GM19043 (cell line): ENCODE data around the gene GBP3.
"Not testable (repeated sequence)": the region's sequence is repeated elsewhere in the genome, so short reads cannot be mapped to it uniquely, and the experiment has no call there.

Experiments used
- ATAC-seq: cut with Tn5 transposase; IDR thresholded peaks from one replicate; pipeline ENCODE4 v1.9.1; 2021; ENCODE audit warnings: low read depth; ENCODE audit not compliant: unreplicated experiment

Gene GBP3

DNA sequence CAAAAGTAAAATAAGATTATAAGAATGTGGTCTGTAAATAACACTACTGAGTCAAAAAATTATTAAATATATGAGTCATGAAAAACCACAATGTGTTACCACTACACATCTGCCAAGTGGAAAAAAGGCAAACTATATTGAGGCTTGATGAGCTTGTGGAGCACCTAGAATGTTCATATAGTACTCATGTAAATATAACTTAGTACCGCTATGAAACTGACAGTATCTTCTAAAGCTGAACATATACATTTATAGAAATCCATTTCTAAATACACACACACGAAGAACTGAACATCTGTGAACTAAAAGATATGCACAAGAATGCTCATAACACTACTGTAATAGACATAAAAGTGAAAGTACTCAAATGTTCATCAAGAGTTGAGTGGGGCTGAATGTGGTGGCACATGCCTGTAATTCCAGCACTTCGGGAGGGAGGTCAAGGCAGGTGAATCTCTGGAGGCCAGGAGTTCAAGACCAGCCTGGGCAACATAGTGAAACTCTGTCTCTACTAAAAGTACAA is 18.5 kb upstream of the GBP3 start:
- ATAC-seq, result peak; percentile 92

DNA sequence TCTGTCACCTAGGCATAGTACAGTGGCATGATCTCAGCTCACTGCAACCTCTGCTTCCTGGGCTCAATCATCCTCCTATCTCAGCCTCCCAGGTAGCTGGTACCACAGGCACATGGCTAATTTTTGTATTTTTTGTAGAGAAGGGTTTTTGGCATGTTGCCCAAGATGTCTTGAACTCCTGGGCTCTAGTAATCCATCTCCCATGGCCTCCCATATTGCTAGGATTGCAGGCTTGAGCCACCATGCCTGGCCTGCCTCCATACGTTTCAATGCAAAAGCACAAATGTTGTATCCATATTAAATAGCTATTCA is 17.6 kb upstream of the GBP3 start:
- no peak for ATAC-seq

DNA sequence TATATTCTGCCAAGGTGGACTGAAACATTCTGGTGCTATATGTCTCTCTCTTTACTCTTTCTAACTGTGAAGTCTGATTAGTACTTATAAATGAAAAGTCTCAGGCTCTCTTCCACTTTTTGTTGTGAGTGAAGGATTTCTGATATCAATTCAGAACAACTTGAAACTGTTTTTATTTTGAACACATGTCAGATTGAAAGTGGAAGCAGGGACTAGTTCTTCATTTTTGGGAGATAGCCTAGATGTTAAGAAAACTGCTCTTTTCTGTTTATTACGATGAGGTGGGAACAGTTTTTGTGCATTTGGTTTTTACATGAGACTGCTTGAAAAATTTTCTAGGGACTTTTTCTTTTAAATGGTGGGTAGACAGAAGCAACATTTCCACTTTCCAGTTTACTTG is 14.5 kb upstream of the GBP3 start:
- ATAC-seq, result no peak

DNA sequence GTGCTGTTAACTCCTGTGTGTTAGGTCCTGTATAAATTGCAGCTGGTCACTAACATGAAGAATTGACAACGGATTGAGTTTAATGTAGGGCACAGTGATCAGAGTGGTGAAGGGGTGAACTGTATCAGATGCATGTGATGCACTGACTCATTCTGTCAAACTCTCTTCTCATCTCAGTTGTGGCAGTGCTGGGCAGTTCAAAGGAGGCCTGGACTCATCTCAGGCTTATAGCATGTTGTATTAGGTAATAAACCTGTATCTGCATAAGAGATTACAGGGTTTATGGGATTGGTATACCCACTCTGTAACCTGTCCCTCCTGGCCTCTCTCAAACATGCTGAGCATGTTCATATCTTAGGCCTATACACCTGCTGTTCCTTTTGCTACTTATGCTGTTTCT is 12.4 kb upstream of the GBP3 start:
- ATAC-seq, result no peak

DNA sequence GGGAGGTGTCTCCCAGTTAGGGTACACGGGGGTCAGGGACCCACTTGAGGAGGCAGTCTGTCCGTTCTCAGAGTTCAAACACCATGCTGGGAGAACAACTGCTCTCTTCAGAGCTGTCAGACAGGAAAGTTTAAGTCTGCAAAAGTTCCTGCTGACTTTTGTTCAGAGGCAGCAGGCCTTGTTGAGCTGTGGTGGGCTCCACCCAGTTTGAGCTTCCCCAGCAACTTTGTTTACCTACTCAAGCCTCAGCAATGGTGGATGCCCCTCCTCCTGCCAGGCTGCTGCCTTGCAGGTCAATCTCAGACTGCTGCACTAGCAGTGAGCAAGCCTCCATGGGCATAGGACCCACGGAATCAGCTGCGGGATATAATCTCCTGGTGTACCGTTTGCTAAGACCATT is 11.3 kb upstream of the GBP3 start:
- not testable (repeated sequence) for ATAC-seq

DNA sequence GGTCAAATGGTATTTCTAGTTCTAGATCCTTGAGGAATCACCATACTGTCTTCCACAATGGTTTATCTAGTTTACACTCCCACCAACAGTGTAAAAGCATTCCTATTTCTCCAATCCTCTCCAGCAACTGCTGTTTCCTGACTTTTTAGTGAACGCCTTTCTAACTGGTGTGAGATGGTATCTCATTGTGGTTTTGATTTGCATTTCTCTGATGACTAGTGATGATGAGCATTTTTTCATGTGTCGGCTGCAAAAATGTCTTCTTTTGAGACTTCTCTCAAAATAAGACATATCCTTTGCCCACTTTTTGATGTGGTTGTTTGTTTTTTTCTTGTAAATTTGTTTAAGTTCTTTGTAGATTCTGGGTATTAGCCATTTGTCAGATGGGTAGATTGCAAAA is 6.4 kb upstream of the GBP3 start:
- ATAC-seq, result not testable (repeated sequence)

DNA sequence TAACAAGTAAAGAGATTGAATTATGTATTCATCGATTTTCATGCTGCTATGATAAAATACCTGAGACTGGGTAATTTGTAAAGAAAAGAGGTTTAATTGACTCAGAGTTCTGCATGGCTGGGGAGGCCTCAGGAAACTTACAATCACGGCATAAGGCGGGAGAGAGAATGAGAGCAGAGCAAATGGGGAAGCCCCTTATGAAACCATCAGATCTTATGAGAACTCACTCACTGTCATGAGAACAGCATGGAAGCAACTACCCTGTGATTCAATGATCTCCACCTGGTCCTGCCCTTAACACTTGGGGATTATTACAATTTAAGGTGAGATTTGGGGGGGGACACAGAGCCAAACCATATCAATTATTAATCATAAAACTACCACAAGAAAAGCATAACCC is 3.3 kb upstream of the GBP3 start:
- no peak for ATAC-seq

DNA sequence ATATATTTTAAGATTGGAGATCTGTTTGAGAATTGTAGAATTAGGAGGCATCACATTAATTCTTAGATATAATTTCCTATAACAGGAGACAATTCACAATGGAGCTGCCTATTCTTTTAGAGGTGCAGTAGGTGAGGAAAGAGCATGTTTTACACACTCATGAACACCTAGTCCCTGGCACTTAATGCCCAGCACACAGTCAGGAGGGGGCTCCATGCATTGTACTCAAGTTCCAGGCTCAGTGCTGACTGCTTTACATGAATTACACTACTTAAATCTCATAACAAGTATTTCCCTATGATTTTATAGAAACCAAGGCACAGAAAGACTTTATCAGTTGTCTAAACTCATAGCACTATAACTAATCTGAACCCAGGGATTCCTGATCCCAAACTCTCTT is 360 bp upstream of the GBP3 start:
- ATAC-seq, result no peak

DNA sequence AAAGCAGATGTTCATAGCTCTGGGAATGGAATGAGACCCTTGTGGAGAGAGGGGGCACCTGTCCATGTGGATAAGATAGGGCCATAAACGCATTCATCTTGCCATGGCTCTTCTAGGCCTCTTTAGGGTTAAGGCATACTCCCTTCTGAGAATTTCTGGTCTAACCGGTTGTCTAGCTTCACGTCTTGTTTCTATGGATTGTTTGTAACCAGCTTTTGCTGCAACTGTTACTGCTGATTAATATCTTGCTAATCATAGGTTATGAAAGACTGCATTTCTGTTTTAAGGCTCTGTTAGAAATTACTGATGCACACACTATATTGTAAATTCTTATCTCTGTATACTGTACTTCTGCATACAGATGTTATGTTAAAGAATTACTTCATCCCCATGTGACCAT is 4.3 kb downstream of the GBP3 start:
- ATAC-seq, result not testable (repeated sequence)

DNA sequence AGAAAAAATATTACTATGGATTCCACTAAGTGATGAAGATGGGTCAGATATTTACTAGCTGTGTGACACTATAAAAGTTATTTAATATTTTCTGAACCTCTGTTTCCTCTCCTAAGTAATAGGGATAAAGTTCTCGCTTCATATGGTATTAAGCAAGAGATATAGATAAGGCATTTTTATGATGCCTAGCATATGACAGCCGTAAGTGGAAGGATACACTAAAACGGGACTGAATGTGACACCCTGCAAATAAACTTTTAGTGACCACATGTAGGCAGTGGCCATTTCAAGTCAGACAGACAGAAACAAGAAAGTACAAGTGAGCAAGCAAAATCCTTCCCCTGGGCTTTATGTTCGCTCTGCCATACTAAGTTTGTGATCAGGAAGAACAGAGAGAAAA is 14.2 kb downstream of the GBP3 start:
- ATAC-seq, result no peak

DNA sequence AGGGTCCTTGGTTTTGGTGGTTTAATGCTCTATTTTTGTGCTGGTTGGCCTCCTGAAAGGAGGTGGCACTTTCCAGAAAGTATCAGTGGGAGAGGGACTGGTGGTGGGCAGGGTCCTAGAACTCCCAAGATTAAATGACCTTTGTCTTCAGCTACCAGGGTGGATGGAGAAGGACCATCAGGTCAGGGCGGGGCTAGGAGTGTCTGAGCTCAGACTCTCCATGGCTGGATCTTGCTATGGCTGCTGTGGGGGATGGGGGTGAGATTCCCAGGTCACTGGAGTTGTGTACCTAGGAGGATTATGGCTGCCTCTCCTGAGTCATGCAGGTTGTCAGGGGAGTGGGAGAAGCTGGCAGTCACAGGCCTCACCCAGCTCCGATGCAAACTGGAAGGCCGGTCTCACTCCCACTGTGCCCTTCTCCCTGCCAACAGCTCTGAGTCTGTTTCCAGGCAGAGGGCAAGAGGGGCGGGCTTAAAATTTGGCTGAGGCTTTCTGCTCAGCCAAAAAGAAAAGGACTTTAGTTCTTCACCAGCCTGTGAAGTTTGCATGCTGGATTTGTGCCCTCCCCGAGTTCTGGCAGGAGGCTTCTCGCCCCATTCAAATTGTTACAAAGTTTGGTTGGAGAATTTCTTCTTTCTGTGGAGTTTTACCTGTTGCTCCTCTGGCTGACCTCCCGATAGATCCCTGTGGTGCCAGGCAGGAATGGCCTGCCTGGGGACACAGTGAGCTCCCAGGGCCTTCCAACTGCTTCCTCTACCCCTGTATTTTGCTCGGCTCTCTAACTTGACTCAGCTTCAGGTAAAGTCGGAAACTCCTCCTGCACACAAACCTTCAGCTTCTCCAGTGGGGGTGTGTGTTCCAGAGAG is 17.1 kb downstream of the GBP3 start:
- ATAC-seq, result no peak

DNA sequence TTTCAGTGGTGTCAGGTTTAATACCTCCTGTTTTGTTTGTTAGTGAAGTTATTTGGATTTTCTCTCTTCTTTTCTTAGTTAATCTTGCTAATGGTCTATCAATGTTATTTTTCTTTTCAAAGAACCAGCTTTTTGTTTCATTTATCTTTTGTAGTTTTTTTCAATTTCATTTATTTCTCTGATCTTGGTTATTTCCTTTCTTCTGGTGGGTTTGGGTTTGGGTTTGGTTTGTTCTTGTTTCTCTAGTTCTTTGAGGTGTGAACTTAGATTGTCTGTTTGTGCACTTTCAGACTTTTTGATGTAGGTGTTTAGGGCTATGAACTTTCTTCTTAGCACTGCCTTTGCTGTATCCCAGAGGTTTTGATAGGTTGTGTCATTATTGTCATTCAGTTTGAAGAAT is 20.5 kb downstream of the GBP3 start:
- not testable (repeated sequence) for ATAC-seq

DNA sequence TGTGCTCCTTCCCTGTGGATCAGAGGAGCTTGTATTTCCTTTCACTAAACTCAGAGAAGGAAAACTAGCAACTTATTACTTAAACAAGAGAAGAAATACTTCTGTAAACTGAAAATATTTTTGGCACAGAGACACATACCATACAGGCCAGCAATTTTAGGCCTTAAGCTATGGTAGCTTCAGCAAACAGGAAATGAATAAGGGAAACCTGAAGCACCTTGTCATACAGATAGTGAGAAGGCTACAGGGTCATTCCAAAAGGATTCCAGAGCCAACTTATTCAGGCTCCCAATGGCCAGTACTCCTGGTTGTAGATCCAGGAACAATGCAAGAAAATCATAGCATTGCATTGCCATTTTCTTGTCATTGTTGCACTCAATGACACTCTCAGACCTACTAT is 21.2 kb downstream of the GBP3 start:
- ATAC-seq, result no peak

DNA sequence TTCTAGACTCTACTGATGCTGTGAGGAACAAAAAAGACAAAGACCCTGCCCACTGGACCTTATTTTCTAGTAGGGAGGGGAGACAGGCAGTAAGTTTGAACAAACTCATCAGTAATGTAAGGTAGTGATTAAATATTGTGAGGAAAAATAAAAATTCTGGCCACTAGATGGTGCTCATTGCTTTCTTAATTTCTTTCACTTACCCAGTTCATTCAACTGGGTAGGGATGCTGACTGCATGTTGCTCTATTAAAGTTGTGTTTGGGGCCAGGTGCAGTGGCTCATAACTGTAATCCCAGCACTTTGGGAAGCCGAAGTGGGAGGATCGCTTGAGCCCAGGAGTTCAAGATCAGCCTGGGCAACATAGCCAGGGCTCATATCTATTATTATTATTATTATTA is 23.9 kb downstream of the GBP3 start:
- peak; percentile 85 for ATAC-seq

DNA sequence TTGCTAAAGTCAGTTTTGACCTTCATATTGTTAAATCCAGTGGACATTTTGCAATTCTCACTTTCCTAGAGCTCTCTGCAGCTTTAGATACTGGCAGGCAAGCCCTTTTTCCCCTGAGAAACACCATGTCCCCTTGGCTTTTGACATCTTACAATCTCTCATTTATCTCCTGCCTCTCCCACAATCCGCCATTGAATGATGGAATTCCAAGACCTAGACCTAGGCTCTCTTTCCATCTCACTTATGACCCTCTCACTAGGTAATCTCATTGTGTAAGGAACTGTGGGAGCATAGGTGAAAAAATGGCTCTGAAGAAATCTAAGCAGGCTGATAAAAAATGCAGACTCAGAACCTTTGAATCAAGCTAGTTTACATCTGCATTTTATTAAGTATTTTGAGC is 32.2 kb downstream of the GBP3 start:
- no peak for ATAC-seq

DNA sequence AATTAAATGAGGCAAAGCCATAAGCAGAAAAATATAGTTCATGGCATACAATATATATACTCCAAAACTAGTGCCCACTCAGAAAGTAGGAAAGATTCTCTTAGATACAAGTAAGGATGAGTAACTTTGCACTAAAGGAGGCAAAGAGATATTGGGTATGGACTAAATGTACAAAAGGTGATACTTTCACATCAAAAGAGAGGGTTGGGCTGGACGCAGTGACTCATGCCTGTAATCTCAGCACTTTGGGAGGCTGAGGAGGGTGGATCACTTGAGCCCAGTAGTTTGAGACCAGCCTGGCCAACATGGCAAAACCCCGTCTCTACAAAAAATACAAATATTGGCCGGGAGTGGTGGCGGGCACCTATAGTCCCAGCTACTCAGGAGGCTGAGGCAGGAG is 37.0 kb downstream of the GBP3 start:
- no peak for ATAC-seq

DNA sequence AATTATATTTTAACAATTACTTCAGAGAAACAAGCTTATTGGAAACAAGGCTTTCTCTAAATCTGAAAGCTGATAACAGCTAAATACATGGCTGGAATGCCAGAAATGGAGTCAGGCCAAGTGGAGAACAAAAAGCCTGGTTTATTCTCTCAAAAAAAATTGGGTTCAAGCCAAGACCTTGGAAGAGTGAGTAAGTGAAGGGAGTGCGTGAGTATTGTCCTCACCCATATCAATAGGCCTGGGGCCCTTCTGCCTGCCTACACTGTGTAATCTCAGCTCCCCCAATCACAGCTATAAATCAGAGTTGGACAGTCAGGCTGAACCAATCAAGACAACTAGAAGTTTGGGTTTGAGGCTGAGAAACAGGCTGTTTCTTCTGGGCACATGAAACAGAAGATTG is 37.6 kb downstream of the GBP3 start:
- no peak for ATAC-seq

DNA sequence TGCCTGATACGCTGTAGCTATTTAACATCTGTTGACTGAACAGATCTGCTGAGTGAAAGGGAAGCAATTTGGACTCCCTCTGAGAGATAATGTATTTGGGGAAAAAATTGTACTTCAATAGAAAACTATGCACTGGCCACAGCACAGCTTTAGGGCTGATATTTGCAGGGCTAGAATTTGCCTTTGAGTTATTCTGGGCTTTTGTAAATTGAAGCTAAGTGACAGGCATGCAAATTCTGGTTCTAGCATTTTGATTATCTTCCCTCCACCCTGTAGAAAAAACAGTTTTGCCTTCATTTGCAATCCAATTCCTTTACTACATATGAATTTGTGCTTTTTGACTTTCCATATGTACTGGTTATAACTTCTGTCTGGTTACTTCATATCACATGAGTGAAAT is 38.1 kb downstream of the GBP3 start:
- no peak for ATAC-seq

DNA sequence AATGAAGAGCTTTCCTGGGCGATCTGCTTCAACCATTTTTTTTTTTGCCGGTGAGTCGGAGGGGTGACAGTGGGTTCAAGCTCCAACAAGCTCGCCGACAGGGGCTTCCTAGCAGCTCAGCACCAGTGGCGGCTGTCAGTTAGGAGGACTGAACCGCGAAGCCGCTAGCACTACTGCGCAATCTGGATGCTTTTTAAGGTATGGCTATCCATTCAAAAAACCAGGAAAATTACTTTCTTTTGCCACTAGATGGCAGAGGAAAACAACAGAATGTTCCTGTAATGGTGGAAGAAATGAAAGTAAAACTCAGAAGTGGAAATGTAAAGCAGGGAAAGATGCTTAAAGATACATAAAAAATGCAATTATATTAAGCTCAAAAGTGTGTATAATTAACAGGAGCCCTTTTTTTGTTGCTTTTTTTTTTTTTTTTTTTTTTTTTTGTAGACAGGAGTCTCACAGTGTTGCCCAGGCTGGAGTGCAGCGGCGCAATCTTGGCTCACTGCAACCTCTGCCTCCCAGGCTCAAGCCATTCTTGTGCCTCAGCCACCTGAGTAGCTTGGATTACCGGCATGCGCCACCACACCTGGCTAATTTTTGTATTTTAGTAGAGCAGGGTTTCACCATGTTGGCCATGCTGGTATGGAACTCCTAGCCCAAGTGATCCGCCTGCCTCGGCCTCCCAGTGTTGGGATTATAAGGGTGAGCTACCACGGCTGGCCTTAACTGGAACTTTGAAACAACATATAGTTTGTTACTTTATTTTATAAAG is 38.7 kb downstream of the GBP3 start:
- no peak for ATAC-seq

DNA sequence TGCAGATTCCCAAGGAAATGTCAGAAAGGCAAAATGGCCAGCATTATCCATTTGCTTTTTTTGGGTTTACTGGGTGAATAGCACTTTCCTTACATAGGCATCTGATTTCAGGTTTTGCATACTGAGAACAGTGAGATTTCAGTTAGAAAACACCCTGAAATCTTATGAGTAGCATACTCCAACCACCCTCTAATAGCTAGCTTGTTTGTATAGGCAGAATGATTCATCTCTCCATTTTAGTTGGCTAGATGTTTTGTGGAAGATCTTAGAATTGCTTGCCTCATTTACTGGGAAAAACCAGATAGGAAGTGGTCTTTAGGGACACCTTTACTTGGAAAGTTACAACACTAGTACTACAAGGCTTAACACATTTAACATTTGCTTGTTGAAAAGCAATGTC is 40.6 kb downstream of the GBP3 start:
- no peak for ATAC-seq

DNA sequence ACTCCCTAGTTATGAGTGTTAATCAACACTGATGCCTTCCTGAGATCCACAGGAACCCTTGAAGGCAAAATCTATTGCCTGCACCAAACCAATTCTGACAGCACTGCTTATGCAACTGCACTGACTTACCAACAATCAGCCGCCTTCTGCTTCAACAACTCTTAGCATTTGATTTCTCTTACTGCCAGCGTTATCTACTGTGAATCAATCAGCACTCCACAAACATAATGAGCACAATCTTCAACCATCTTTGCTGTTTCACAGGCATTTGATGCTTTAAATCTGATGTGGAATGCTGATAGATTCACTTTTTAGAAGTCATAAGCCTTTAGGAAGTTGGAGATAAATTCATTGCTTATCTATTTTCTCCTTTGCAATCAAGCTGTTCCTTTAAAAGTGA is 41.2 kb downstream of the GBP3 start:
- ATAC-seq, result not testable (repeated sequence)

DNA sequence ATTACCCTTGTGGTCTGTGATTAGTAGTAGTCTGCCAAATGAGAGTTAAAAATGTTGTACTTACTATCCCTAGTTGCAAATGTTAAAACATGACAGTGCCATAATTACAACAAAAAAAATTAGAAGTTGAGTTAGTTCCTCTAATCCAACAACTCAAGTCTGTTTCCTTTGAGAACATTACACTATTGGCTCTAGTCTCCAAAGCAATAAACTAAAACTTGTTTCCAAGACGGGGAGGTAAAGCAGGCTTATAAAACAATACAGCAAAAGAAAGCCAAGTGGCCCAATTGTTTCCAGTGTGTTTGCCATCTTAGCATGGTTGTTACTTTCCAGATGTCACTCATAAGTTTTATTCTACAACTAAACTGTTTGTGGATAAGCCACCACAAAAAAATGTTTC is 41.8 kb downstream of the GBP3 start:
- ATAC-seq, result no peak
